Stimulated activated CD4-positive, alpha-beta T cell treated with anti-CD3 and anti-CD28 coated beads, Interleukin-15, amount 100 ng/mL, for 1 hour (primary cell): ENCODE results near the gene SCFD2.
"Not testable (repeated sequence)": the region's sequence is repeated elsewhere in the genome, so short reads cannot be mapped to it uniquely, and the experiment has no call there.

ENCODE experiments used
- DNase-seq, 2 donors: peaks; one replicate each; pipeline ENCODE4 v3.0.0-alpha.2; 2020; ENCODE audit warnings: low read depth in 1 of 2, low spot score in 1 of 2

SCFD2 gene

GRCh38 chr4:53192496-53192895 lies 173.4 kb downstream of the SCFD2 start:
- no peak for DNase-seq

- no peak for DNase-seq
These were observed 173.9 kb downstream of the SCFD2 start for GRCh38 chr4:53191997-53192396.

- DNase-seq, result no peak
These were observed 176.8 kb downstream of the SCFD2 start for GRCh38 chr4:53189011-53189410.

GRCh38 chr4:53186714-53187358 lies 179.0 kb downstream of the SCFD2 start:
- no peak for DNase-seq

GRCh38 chr4:53185869-53186585 lies 179.8 kb downstream of the SCFD2 start:
- no peak for DNase-seq

GRCh38 chr4:53183754-53184153 lies 182.1 kb downstream of the SCFD2 start:
- DNase-seq, result no peak

- DNase-seq, result not testable (repeated sequence)
These were observed 188.1 kb downstream of the SCFD2 start for GRCh38 chr4:53177751-53178150.

- no peak for DNase-seq
These were observed 190.2 kb downstream of the SCFD2 start for GRCh38 chr4:53175640-53176039.

GRCh38 chr4:53174823-53175222 lies 191.0 kb downstream of the SCFD2 start:
- DNase-seq, result no peak

- DNase-seq, result no peak
These were observed 192.3 kb downstream of the SCFD2 start for GRCh38 chr4:53173576-53173975.

GRCh38 chr4:53171797-53172196 lies 194.1 kb downstream of the SCFD2 start:
- DNase-seq, result no peak

GRCh38 chr4:53169695-53170617 lies 195.9 kb downstream of the SCFD2 start:
- no peak for DNase-seq

- DNase-seq, result no peak
These were observed 197.6 kb downstream of the SCFD2 start for GRCh38 chr4:53168228-53168627.

- no peak for DNase-seq
These were observed 202.9 kb downstream of the SCFD2 start for GRCh38 chr4:53162969-53163368.

- no peak for DNase-seq
These were observed 204.0 kb downstream of the SCFD2 start for GRCh38 chr4:53161787-53162433.

GRCh38 chr4:53161051-53161786 lies 204.6 kb downstream of the SCFD2 start:
- no peak for DNase-seq

- DNase-seq, result no peak
These were observed 209.0 kb downstream of the SCFD2 start for GRCh38 chr4:53156896-53157295.

GRCh38 chr4:53152467-53152866 lies 213.4 kb downstream of the SCFD2 start:
- DNase-seq, result no peak

GRCh38 chr4:53151489-53151788 lies 214.4 kb downstream of the SCFD2 start:
- no peak for DNase-seq

GRCh38 chr4:53150631-53151488 lies 215.0 kb downstream of the SCFD2 start:
- DNase-seq, result no peak
